Measurements from ENCODE around the gene RRP8.

DNA sequence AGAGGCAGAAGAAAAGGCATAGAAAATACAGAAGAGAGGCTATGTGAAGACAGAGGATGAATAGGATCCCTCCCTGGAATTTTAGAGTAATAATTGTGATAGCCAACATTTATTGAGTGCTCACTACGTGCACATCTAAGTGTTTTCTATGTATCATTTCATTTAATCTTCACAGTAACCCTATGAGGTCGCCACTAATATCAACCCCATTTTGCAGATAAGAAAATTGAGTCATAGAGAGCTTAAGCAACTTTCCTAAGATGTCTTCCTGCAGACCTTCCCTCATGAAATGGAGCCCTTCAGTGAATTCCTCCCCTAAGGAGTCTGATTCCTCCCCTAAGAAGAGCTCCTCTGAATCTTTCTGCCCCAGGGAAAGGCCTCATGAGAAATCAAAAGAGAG, 38.1 kb downstream of the RRP8 start:
- TF ChIP-seq POLR2A (IDR thresholded peaks at IDR 0.05; ENCODE audit: low read depth, low read length) (no peak), POLR2AphosphoS5 (IDR thresholded peaks at IDR 0.05; ENCODE audit: low read depth, low read length) (no peak)
